Gastroesophageal sphincter (tissue), 3 donors: ENCODE results near the gene ING5.
"Not testable (repeated sequence)": the region's sequence is repeated elsewhere in the genome, so short reads cannot be mapped to it uniquely, and the experiment has no call there.

ENCODE experiments used
- CTCF ChIP-seq, 4 experiments: fragments of 200-600 bp in 2 of 4; fragments of 450-650 bp in 2 of 4; sonication (generic) in 1 of 4; IDR thresholded peaks; one replicate each; pipeline ENCODE4 v1.5.1; 2017 to 2019; ENCODE audit warnings: antibody characterized with exemption in 4 of 4, mild to moderate bottlenecking in 2 of 4, moderate library complexity in 2 of 4
- POLR2AphosphoS5 ChIP-seq: sonication (generic); formaldehyde crosslinking; IDR thresholded peaks from one replicate; pipeline ENCODE4 v1.6.1; 2017; ENCODE audit warnings: antibody characterized with exemption

GRCh38 chr2:241662731-241663130 is 39.1 kb upstream of the ING5 start:
- not testable (repeated sequence) for TF ChIP-seq POLR2AphosphoS5; CTCF (IDR thresholded peaks at IDR 0.05)
